Anterior cingulate cortex (tissue), 58 donors: ENCODE results near the gene HUS1.
A peak's percentile ranks its signal among the peaks of the same experiment; 100 is the strongest.
"Not testable (repeated sequence)": the region's sequence is repeated elsewhere in the genome, so short reads cannot be mapped to it uniquely, and the experiment has no call there.

Experiments used
- DNase-seq, 58 donors: peaks; one replicate each; lab custom pipeline; 2025; lab: John Stamatoyannopoulos, UW

HUS1 gene

DNA sequence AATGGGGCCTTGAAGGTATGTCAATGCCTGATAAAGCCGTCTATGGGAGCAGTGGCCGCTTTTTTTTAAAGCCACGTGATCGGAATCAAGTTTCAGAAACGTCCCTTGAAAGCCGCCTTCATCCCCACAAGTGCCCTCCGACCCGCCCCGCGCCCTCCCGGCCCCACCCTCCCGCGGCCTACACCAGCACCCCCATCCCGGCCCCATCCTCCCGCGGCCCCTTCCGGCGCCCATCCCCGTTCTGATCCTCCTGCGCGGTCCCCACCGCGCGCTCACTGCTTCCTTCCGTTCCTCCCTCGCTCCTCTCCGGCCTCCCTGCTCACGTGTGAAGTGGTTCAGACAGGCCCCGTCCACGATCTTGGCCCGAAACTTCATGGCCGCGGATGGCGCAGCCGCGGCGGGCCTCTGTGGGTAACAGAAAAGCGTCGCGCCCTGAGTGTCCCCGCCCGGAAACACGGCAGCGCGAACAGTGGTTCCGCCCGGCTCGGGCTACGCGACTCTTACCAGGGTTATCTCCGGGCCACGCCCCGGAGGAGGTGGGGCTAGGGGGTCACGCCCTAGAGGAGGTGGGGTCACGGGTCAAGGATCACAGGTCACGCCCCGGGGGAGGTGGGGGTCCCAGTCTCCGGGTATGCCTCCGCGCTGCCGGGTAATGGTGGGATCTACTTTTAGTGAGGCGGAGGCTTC lies at the start of gene HUS1:
HUS1 (minus strand) TSS at position 471 of the 687 bp plus-strand sequence; CDS start at position 375, 96 bp downstream.
- DNase-seq: peak; percentile 30 to 93 (median 81)

DNA sequence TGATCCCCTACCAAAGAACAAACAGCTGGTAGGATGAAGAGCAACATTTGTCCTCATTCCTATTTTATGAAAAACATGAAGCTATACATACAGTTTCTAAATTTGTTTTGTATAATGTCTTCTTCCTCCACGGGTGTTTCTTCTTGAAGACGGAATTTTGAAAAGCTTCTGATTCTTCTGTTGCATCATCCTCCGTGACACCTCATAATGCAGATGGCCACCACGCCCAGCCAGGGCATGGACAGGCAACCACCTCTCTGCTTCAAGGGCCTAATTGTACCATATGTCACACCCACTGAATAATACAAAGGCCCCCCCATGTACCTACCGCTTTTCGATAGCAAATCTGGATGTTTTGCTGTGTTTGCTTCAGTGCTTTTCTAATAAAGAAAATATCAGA lies 49.5 kb upstream of the HUS1 start, which contains the start of gene SUN3:
SUN3 (minus strand) TSS at position 170 of the 400 bp plus-strand sequence; CDS start at position 1, 169 bp downstream.
- DNase-seq: no peak

DNA sequence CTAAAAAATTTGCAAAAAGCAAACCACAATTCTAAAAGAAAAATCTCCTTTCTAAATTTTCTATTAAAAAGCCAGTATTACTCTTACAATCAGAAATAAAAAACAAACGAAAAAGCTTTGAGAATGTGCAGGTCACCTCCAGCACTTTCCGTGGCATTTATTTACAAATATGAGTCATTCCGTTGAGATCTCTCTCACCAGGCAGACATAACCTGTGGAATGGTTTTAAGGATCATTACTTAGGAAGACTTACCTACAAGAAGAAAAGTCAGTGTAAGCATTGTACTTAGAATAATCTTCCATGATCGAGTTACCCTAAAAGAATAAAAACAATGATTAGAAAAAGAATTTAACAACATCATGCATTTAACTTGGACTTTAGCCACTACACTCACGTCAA lies 46.2 kb upstream of the HUS1 start:
- no peak for DNase-seq

DNA sequence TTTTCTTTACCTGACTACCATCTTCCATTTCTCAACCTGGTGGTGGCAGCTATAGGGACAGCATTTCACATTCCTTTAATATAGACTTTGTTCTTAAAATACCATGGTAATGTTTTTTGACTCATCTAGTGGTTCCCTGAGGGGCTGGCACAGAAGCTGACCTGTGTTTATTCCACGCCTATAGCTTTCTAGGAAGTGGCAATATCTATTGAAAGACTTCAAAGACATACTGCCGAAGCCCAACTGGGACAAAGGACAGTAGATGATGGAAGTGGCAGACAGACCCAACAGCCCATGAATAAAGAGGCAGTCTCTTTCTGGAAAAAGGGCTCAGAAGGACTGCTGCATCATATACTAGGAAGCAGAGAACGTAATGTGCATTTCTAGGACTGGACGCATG lies 38.3 kb upstream of the HUS1 start:
- no peak for DNase-seq

DNA sequence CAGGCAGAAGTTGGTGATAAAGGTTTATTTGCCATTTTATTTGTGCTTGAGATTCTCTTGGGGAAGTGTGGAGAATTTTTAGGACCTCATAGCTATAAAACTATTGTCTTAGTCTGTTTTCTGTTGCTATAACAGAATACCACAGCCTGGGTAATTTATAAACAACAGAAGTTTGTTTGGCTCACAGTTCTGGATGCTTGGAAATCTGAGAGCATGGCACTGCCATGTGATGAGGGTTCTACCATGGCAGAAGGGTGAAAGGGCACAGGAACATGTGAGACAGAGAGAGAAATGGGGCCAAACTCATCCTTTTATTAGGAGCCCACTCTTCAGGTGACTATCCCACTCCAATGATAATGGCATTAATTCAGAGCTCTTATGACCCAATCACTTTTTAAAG lies 37.2 kb upstream of the HUS1 start:
- no peak for DNase-seq

DNA sequence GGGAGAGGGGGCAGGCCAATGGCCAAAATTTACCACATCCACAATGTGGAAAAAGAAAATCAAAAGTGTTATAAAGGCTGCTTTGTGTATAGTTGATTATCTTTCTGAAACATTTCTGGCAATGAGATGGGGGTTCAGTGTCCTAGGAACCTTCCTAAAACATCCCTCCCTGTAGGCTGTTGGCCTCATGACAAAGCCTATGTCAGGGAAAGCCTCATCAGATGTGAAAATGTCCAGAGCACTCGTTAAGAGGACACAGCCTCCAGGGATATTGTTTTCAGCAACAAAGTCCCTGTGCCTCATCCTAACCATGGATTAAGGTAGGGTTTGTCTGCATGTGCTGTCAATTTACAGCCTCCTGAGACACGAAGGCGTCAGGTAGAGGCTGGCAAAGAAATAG lies 32.5 kb upstream of the HUS1 start:
- no peak for DNase-seq

DNA sequence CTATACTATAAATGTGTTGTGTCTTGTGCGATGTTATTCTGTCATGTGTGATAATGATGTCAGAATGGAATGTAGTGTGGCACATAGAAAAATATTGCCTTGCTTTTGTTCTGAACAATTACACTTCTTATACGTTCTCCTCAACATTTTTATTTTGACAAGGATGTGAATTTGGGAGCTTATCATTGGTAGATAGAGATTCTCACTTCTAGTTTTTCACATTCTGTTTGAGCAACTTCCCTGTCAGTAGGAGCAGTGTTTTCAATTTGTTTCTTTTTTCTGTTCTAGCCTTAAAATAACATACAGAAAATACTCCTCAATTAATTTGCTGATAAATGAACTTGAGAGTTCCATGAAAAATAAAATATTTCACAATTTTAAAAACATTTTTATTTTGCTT lies 31.9 kb upstream of the HUS1 start:
- DNase-seq: no peak

DNA sequence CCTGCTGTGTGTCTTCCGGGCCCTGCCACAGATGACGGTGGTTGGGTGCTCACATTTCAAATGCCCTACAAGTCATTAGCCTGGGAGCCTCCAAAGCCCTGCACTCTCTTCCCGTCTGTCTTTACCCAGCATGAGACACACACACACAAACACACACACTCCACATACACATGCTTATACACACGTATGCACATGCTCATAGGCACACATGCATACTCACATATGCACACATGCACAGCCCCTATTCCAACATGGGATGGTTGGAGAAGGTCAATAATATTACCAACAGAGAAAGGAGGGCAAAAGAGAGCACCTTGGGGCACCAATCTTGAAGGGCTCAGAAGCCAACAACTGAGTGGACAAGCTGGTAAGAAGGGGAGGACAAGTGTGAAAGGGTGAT lies 30.5 kb upstream of the HUS1 start:
- DNase-seq: no peak

DNA sequence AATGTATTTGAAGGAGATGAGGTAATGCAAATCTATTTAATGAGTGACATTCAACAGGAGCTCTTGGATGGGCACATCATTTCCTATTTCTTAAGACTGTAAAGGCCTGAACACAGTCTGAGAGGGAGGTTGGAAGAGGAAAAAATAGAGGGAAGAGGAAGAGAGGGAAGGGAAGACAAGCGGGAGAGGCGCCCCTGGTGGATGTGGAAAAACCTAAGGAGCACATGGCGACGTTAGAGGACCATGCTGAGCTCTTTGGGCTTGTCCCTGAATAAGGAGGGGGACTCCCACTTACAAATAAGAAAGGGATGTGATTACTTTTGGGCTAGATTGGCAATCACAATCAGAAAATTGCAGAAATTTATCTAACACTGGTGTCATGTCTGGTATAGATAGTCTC lies 29.8 kb upstream of the HUS1 start:
- no peak for DNase-seq

DNA sequence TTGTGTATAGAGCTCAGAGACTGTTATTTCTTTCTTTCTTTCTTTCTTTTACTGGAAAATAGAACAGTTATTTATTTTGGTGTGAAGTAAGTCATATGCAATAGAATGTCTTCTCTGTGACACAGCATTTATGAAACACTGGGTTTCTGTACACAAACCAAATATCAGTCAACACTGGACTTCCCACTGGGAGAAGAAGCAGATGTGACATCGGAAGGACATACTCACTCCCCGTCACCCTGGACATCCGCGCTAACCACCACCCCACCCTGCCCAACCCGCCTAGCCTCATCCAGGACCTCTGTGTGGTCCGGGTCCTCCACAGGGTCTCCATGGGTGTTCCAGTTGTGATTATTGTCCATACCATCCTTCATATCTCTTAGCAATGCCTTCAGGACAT lies 27.5 kb upstream of the HUS1 start:
- DNase-seq: no peak

DNA sequence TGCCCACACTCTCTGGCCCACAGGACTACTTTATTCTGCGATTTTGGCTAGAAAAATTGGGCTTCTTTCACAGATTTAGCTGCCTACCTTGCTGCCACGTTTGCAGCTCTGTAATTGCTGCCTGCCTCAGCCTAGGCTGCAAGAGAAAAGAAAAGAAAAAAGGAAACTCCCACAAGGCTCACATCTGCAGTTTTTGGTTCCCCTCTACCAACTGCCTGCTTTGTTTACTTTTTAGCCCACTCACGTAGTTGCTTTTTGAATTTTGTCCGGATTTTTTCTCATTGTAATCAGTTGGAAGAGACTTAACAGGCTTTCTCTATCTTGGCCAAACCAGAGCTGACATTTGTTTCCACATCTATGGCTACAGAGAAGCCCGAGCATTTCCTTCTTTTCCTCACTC lies 25.2 kb upstream of the HUS1 start:
- DNase-seq: no peak

DNA sequence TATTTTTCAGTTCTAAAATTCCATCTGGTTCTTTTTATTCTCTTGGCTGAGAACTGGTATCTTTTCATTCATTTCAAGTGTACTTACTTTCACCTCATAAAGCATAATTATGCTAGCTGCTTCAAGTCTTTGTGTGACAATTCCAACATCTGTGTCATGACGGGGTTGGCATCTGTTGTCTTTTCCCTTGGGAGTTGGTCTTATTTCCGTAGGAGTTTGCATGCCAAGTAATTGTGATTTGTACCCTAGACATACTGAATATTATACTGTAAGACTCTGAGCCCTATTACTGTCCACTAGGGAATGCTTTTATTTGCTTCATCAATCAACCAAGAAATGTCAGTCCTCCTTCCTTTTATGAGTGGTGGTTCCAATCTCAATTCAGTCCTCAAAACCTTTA lies 24.6 kb upstream of the HUS1 start:
- DNase-seq: no peak

DNA sequence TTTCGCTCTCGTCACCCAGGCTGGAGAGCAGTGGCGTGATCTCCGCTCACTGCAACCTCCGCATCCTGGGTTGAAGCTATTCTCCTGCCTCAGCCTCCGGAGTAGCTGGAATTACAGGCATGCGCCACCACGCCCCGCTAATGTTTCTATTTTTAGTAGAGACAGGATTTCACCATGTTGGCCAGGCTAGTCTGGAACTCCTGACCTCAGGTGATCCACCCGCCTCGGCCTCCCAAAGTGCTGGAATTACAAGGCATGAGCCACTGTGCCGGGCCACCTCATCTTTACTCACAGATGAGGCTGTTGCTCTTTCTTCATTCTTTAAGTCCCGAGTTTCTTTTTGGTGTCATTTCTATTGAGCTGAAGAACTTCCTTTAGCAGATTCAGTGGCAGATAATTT lies 20.7 kb upstream of the HUS1 start:
- DNase-seq: not testable (repeated sequence)

DNA sequence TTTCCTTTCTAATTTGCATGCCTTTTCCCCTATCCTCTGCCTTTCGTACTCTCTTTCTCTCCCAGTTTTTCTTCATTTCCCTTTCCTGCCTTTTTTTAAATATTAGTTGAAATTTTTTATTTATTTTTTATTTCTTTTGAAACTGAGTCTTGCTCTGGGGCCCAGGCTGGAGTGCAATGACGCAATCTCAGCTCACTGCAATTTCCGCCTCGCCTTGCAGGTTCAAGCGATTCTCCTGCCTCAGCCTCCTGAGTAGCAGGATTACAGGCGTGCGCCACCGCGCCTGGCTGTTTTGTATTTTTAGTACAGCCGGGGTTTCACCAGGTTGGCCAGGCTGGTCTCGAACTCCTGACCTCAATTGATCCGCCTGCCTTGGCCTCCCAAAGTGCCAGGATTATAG lies 20.0 kb upstream of the HUS1 start:
- DNase-seq: no peak

DNA sequence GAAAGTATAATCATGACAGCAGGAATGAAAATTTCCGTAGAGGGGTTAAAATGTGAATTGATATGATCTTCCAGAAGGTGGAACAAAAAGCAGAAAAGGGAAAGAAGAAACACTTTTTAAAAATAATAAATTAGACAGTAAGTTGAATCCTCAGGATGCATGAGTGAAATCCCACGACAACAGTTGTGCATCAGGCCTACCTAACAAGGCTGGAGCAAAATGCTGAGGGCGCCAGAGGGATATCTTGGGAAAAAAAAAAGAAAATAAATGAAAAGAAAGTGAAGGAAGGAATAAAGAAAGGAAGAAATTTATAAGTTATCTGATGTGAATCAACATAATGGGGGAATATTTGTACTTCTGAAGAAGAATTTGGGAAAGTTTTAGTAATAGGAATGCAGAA lies 13.0 kb upstream of the HUS1 start:
- DNase-seq: no peak

DNA sequence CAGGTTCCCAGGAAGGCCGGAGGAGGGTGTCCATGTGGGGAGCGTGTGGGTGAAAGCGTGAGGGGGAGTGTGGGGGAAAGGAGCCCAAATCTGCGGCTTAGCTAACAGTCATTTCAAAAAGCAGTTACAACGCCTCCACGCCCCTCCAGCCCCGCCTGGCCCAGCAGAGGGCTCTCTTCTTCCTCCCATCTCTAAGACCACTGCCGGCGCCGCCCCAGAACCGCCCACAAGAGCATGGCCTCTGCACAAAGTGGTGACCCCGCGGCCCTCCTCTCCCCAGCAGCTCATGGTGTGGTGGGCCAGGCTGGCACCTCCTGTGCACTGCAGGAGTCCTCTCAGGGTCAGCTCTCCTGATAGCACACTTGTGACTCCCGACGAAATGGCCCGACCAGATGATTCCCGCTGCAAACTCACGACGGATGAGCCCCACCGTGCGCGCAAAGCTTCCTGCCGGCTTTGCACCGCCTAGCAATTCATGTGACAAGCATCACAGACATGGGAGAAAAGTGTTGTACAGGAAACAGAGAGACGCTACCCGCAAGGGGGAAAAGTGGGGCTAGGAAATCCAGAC lies 12.4 kb upstream of the HUS1 start:
- DNase-seq: peak in 54 of 58 donors; percentile 7 to 76 (median 53)

DNA sequence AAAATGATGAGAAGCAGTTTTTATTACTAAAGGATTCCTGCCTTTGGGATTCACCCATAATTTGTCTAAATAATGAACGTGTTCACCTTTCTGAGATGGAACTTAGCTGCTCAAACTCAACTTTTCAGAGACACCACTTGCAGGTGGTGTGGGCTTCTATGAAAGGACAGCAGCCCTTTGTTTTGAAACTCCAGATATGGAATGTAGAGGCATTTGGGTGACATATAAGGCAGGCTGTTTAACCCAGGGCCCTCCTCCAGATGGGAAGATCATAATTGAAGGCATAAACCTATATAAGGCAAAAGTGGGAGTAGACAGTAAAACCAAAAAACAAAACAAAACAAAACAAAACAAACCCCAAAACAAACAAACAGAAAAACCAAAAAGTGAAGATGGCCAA lies 11.9 kb upstream of the HUS1 start:
- no peak for DNase-seq

DNA sequence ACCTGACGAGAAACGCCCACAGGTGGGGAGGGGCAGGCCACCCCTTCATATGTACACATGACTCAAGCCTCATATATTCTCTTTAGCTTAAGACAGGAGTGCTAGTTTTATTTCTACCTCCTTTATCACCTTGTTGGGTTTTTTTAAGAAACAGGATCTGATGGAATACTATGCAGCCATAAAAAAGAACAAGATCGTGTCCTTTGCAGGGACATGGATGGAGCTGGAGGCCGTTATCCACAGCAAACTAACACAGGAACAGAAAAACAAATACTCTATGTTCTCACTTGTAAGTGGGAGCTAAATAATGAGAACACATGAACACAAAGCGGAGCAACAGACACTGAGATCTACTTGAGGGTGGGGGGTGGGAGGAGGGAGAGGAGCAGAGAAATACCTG lies 11.2 kb upstream of the HUS1 start:
- DNase-seq: no peak

DNA sequence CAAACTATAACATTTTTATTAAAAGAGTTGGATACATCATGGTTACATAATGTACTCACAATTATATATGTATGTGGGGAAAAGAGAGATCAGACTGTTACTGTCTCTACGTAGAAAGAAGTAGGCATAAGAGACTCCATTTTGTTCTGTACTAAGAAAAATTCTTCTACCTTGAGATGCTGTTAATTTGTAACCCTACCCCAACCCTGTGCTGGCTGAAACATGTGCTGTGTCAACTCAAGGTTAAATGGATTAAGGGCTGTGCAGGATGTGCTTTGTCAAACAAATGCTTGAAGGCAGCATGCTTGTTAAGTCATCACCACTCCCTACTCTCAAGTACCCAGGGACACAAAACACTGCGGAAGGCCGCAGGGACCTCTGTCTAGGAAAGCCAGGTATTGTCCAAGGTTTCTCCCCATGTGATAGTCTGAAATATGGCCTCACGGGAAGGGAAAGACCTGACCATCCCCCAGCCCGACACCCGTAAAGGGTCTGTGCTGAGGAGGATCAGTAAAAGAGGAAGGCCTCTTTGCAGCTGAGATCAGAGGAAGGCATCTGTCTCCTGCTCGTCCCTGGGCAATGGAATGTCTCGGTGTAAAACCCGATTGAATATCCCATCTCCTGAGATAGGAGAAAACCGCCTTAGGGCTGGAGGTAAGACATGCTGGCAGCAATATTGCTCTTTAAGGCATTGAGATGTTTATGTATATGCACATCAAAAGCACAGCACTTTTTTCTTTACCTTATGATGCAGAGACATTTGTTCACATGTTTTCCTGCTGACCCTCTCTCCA lies 10.4 kb upstream of the HUS1 start:
- not testable (repeated sequence) for DNase-seq

DNA sequence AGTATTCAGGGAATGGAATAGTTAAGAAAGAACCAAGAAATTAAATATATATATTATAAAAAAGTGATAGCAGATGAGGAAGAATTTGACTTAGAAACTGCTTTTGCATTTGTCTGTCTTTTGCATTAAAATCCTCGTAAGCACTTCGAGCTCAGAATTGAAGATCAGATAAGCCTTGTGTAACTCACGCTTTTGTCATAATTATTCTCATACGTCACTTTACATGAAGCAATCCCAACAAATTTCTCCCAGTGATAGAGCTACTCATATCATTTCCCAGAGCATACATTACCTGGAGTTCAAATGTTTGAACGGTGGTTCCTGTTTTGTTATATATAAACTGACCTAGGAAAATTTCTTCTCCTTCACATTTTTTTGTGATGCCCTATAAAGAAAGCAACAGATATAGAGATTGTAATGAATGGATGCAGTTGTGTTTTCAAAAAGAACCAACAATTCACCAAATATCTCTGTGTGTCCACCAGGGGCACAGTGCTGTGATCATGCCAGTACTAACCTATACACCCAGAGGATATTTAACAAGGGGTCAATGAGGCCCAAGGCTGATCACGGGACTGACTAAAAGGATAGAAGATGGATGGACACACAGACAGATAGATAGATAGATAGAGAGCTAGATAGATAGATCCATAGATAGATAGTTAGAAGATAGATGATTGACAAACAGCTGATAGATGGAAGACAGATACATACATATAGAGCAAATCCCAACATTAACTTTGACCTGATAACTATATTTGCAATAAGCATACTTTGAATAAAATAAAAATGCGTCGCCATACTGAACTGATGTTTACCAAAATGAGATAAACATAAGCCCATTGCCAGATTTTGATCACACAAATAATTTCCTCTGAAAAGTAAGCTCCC lies 9.3 kb upstream of the HUS1 start:
- no peak for DNase-seq

DNA sequence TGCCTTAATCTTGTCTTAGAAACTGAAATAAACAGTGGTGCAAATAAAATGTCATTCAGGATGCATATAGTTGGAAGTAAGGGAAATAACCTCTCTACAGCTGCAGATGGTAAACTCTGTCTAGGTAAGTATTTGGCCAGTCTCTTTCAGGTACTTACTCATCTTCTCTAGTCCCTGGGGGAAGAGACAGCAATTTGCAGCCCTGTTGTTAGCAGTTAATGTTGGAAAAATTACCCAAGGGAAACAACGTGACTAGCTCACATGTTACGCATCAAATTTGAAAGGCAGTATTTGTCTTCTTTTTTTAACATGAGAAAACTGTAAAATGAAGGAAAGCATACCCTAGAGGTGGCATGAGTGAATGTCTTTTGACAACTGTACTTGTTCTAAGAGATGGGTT lies 3.2 kb upstream of the HUS1 start:
- no peak for DNase-seq
